GM23338 (cell line): ENCODE measurements around the gene FCN3. TPM values are rescaled to one million over a fixed set of nuclear protein-coding genes. Genes with fewer than 3 reads are reported as not detected.

Source experiments
- ATAC-seq: fragments of 200-7000 bp; cut with Tn5 transposase; 3 replicates; pipeline ENCODE4 v1.9.1; 2020
- DNase-seq: peaks from one replicate; pipeline ENCODE4 v3.0.0-alpha.2; 2015; ENCODE audit warnings: low spot score
- H2AFZ ChIP-seq: fragments of 200-600 bp; sonication (generic); 2 replicates; pipeline ENCODE4 v1.8.0; 2016; ENCODE audit warnings: antibody characterized with exemption, mild to moderate bottlenecking, moderate library complexity
- H3F3A ChIP-seq: fragments of 200-600 bp; sonication (generic); replicated peaks from 2 replicates; pipeline ENCODE4 v1.8.0; 2017; ENCODE audit warnings: antibody characterized with exemption, mixed run types, low read depth
- H3K27ac ChIP-seq: fragments of 200-600 bp; sonication (generic); 2 replicates; pipeline ENCODE4 v1.6.1; 2016; ENCODE audit warnings: low read depth
- H3K27me3 ChIP-seq: fragments of 200-600 bp; sonication (generic); 2 replicates; pipeline ENCODE4 v1.8.0; 2016; ENCODE audit warnings: mild to moderate bottlenecking, mixed run types, moderate library complexity; ENCODE audit not compliant: insufficient read depth
- H3K36me3 ChIP-seq: fragments of 200-600 bp; sonication (generic); 2 replicates; pipeline ENCODE4 v1.8.0; 2016; ENCODE audit warnings: mild to moderate bottlenecking; ENCODE audit not compliant: insufficient read depth
- H3K4me1 ChIP-seq: fragments of 200-600 bp; sonication (generic); 2 replicates; pipeline ENCODE4 v1.8.0; 2016; ENCODE audit warnings: mild to moderate bottlenecking, moderate library complexity; ENCODE audit not compliant: insufficient read depth
- H3K4me2 ChIP-seq: fragments of 200-600 bp; sonication (generic); 2 replicates; pipeline ENCODE4 v1.7.1; 2017; ENCODE audit warnings: mixed run types
- H3K4me3 ChIP-seq: fragments of 200-600 bp; sonication (generic); 2 replicates; pipeline ENCODE4 v1.6.1; 2016; ENCODE audit warnings: mixed run types
- H3K79me2 ChIP-seq: fragments of 200-600 bp; sonication (generic); replicated peaks from 2 replicates; pipeline ENCODE4 v1.8.0; 2017; ENCODE audit warnings: mild to moderate bottlenecking; ENCODE audit not compliant: insufficient read depth
- H3K9me2 ChIP-seq: fragments of 200-600 bp; sonication (generic); 2 replicates; pipeline ENCODE4 v1.8.0; 2017; ENCODE audit not compliant: insufficient read depth
- H4K20me1 ChIP-seq: fragments of 200-600 bp; sonication (generic); replicated peaks from 2 replicates; pipeline ENCODE4 v1.8.0; 2017; ENCODE audit warnings: mild to moderate bottlenecking; ENCODE audit not compliant: insufficient read depth
- H3K27ac Mint-ChIP-seq: 2 replicates; pipeline ENCODE4 v1.8.0; 2020; ENCODE audit warnings: inconsistent platforms, mild to moderate bottlenecking, moderate library complexity, mixed read lengths
- H3K27me3 Mint-ChIP-seq: 3 replicates; pipeline ENCODE4 v1.8.0; 2022; ENCODE audit warnings: low read depth, mild to moderate bottlenecking, moderate library complexity, mixed read lengths, inconsistent platforms; ENCODE audit not compliant: insufficient read depth, poor library complexity
- H3K36me3 Mint-ChIP-seq: 3 replicates; pipeline ENCODE4 v1.8.0; 2021; ENCODE audit warnings: low read depth, mild to moderate bottlenecking, inconsistent platforms, moderate library complexity, mixed read lengths
- H3K4me1 Mint-ChIP-seq: 3 replicates; pipeline ENCODE4 v1.8.0; 2020; ENCODE audit warnings: mild to moderate bottlenecking, inconsistent platforms, mixed read lengths
- H3K4me3 Mint-ChIP-seq: 3 replicates; pipeline ENCODE4 v1.8.0; 2021; ENCODE audit warnings: moderate library complexity, mild to moderate bottlenecking, inconsistent platforms, mixed read lengths
- H3K9me3 Mint-ChIP-seq: 3 replicates; pipeline ENCODE4 v1.8.0; 2020; ENCODE audit warnings: moderate library complexity, mild to moderate bottlenecking, inconsistent platforms, mixed read lengths
- CREB1 ChIP-seq: fragments of 250-450 bp; sonication (Bioruptor Pico); IDR thresholded peaks from 2 replicates; pipeline ENCODE4 v1.5.0; 2020; ENCODE audit warnings: low read depth, mild to moderate bottlenecking, moderate library complexity
- ETS1 ChIP-seq: IDR thresholded peaks from 2 replicates; pipeline ENCODE4 v1.6.1; 2016; ENCODE audit warnings: antibody characterized with exemption
- EZH2 ChIP-seq: fragments of 200-600 bp; sonication (generic); IDR thresholded peaks from one replicate; pipeline ENCODE4 v1.8.0; 2017; ENCODE audit warnings: antibody characterized with exemption, mild to moderate bottlenecking, low read depth; ENCODE audit not compliant: unreplicated experiment
- JUNB ChIP-seq: IDR thresholded peaks from one replicate; pipeline ENCODE4 v1.6.1; 2016; ENCODE audit warnings: antibody characterized with exemption; ENCODE audit not compliant: unreplicated experiment
- NANOG ChIP-seq: IDR thresholded peaks from 2 replicates; pipeline ENCODE4 v1.6.1; 2016; ENCODE audit warnings: antibody characterized with exemption, borderline replicate concordance
- POLR2AphosphoS5 ChIP-seq: IDR thresholded peaks from 2 replicates; pipeline ENCODE4 v1.6.1; 2016; ENCODE audit warnings: antibody characterized with exemption, low read depth
- STAT1 ChIP-seq: IDR thresholded peaks from one replicate; pipeline ENCODE4 v1.6.1; 2016; ENCODE audit warnings: antibody characterized with exemption; ENCODE audit not compliant: unreplicated experiment
- ZNF331 ChIP-seq: fragments of 250-450 bp; sonication (Bioruptor Pico); IDR thresholded peaks from 2 replicates; pipeline ENCODE4 v1.5.0; 2020; ENCODE audit warnings: low read depth, mild to moderate bottlenecking, moderate library complexity
- polyA plus RNA-seq: library from polyadenylated mRNA; unstranded; fragments of >200 nt; fragmentation: Nextera tagmentation; extraction: Ambion mirVana; gene quantifications from 2 replicates; pipeline ENCODE4 v1.2.1, GENCODE V29; 2016
- total RNA-seq: library from RNA; depleted of rRNA; stranded (reverse); fragments of >200 nt; shearing (Covaris generic); gene quantifications from 2 replicates; pipeline ENCODE4 v1.2.3, GENCODE V29; 2014
- TF ChIP-seq, protein P1 (sequence below), 2 experiments: fragments of 200-600 bp in 1 of 2; sonication (generic) in 1 of 2; conservative IDR thresholded peaks; 2 replicates each; pipeline versions ENCODE4 v1.5.1 to v1.6.1; 2016 to 2017; ENCODE audit warnings: antibody characterized with exemption in 2 of 2, low read depth in 2 of 2, mild to moderate bottlenecking in 2 of 2, moderate library complexity in 1 of 2
- TF ChIP-seq, protein P2 (sequence below): fragments of 250-450 bp; sonication (Bioruptor Pico); IDR thresholded peaks from 2 replicates; pipeline ENCODE4 v1.5.0; 2020; ENCODE audit warnings: mild to moderate bottlenecking, moderate library complexity

FCN3 gene
- total and polyA plus RNA-seq, 2 experiments from 2014 or later = 0.49 TPM; not detected in 1

- Histone ChIP-seq H3K4me3 (no peak overlapping the region), H3K27me3 (peaks cover 8% of the 10 kb centered on the region; the same call in 1 of the 2 replicates), H3K36me3 (no peaks in the 10 kb centered on the region), H3K27ac (no peak overlapping the region), H3K4me1 (peaks cover 18% of the 10 kb centered on the region; the same call in 1 of the 2 replicates), H3F3A (peaks cover 12% of the 10 kb centered on the region; the same call in 1 of the 2 replicates), H3K79me2 (peaks cover 7% of the 10 kb centered on the region), H3K9me2 (no peaks in the 10 kb centered on the region), H3K4me2 (no peak overlapping the region), H4K20me1 (no peaks in the 10 kb centered on the region; the same call in 1 of the 2 replicates), H2AFZ (no peak overlapping the region)
- Mint-ChIP-seq H3K9me3 (no peaks in the 10 kb centered on the region; the same call in 1 of the 3 replicates), H3K27ac (no peak overlapping the region), H3K36me3 (peaks cover 9% of the 10 kb centered on the region), H3K4me3 (no peak overlapping the region), H3K27me3 (peaks cover 27% of the 10 kb centered on the region), H3K4me1 (peaks cover 27% of the 10 kb centered on the region)
- DNase-seq (no peak), ATAC-seq (no peak)
- TF ChIP-seq CREB1 (no peak), EZH2 (no peak), POLR2AphosphoS5 (no peak), STAT1 (no peak), JUNB (no peak), NANOG (no peak), ETS1 (no peak), ZNF331 (CRISPR knock-in tag) (no peak)
- TF ChIP-seq, protein P1, sequence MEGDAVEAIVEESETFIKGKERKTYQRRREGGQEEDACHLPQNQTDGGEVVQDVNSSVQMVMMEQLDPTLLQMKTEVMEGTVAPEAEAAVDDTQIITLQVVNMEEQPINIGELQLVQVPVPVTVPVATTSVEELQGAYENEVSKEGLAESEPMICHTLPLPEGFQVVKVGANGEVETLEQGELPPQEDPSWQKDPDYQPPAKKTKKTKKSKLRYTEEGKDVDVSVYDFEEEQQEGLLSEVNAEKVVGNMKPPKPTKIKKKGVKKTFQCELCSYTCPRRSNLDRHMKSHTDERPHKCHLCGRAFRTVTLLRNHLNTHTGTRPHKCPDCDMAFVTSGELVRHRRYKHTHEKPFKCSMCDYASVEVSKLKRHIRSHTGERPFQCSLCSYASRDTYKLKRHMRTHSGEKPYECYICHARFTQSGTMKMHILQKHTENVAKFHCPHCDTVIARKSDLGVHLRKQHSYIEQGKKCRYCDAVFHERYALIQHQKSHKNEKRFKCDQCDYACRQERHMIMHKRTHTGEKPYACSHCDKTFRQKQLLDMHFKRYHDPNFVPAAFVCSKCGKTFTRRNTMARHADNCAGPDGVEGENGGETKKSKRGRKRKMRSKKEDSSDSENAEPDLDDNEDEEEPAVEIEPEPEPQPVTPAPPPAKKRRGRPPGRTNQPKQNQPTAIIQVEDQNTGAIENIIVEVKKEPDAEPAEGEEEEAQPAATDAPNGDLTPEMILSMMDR (conservative IDR thresholded peaks at IDR 0.05; ENCODE audit: low read depth in 2 of 2) = no peak
- TF ChIP-seq, protein P2, sequence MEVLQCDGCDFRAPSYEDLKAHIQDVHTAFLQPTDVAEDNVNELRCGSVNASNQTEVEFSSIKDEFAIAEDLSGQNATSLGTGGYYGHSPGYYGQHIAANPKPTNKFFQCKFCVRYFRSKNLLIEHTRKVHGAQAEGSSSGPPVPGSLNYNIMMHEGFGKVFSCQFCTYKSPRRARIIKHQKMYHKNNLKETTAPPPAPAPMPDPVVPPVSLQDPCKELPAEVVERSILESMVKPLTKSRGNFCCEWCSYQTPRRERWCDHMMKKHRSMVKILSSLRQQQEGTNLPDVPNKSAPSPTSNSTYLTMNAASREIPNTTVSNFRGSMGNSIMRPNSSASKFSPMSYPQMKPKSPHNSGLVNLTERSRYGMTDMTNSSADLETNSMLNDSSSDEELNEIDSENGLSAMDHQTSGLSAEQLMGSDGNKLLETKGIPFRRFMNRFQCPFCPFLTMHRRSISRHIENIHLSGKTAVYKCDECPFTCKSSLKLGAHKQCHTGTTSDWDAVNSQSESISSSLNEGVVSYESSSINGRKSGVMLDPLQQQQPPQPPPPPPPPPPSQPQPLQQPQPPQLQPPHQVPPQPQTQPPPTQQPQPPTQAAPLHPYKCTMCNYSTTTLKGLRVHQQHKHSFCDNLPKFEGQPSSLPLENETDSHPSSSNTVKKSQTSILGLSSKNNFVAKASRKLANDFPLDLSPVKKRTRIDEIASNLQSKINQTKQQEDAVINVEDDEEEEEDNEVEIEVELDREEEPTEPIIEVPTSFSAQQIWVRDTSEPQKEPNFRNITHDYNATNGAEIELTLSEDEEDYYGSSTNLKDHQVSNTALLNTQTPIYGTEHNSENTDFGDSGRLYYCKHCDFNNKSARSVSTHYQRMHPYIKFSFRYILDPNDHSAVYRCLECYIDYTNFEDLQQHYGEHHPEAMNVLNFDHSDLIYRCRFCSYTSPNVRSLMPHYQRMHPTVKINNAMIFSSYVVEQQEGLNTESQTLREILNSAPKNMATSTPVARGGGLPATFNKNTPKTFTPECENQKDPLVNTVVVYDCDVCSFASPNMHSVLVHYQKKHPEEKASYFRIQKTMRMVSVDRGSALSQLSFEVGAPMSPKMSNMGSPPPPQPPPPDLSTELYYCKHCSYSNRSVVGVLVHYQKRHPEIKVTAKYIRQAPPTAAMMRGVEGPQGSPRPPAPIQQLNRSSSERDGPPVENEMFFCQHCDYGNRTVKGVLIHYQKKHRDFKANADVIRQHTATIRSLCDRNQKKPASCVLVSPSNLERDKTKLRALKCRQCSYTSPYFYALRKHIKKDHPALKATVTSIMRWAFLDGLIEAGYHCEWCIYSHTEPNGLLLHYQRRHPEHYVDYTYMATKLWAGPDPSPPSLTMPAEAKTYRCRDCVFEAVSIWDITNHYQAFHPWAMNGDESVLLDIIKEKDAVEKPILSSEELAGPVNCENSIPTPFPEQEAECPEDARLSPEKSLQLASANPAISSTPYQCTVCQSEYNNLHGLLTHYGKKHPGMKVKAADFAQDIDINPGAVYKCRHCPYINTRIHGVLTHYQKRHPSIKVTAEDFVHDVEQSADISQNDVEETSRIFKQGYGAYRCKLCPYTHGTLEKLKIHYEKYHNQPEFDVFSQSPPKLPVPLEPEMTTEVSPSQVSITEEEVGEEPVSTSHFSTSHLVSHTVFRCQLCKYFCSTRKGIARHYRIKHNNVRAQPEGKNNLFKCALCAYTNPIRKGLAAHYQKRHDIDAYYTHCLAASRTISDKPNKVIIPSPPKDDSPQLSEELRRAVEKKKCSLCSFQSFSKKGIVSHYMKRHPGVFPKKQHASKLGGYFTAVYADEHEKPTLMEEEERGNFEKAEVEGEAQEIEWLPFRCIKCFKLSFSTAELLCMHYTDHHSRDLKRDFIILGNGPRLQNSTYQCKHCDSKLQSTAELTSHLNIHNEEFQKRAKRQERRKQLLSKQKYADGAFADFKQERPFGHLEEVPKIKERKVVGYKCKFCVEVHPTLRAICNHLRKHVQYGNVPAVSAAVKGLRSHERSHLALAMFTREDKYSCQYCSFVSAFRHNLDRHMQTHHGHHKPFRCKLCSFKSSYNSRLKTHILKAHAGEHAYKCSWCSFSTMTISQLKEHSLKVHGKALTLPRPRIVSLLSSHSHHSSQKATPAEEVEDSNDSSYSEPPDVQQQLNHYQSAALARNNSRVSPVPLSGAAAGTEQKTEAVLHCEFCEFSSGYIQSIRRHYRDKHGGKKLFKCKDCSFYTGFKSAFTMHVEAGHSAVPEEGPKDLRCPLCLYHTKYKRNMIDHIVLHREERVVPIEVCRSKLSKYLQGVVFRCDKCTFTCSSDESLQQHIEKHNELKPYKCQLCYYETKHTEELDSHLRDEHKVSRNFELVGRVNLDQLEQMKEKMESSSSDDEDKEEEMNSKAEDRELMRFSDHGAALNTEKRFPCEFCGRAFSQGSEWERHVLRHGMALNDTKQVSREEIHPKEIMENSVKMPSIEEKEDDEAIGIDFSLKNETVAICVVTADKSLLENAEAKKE = no peak
These were observed 28.3 kb downstream of the FCN3 start for GRCh38 chr1:27346357-27346756.
